Loucy (cell line): ENCODE results near the gene TMBIM6.
A peak's percentile ranks its signal among the peaks of the same experiment; 100 is the strongest.
"Not testable (repeated sequence)": the region's sequence is repeated elsewhere in the genome, so short reads cannot be mapped to it uniquely, and the experiment has no call there.

ENCODE experiments used
- H2AFZ ChIP-seq: fragments of 200-600 bp; sonication (generic); 2 replicates; pipeline ENCODE4 v1.6.0; 2016; ENCODE audit warnings: antibody characterized with exemption, mild to moderate bottlenecking, low read length, moderate library complexity
- H3F3A ChIP-seq: fragments of 200-600 bp; 2 replicates; pipeline ENCODE4 v1.6.0; 2016; ENCODE audit warnings: antibody characterized with exemption, low read depth, mild to moderate bottlenecking
- H3K27me3 ChIP-seq: fragments of 200-600 bp; sonication (generic); 2 replicates; pipeline ENCODE4 v1.6.1; 2014; ENCODE audit warnings: low read length, mild to moderate bottlenecking; ENCODE audit not compliant: insufficient read depth, poor library complexity, severe bottlenecking
- H3K36me3 ChIP-seq: fragments of 200-600 bp; sonication (generic); 2 replicates; pipeline ENCODE4 v1.6.1; 2016; ENCODE audit warnings: low read length; ENCODE audit not compliant: insufficient read depth
- H3K4me1 ChIP-seq: fragments of 200-600 bp; sonication (generic); 2 replicates; pipeline ENCODE4 v1.5.1; 2014; ENCODE audit warnings: low read length, mild to moderate bottlenecking; ENCODE audit not compliant: insufficient read depth, poor library complexity, severe bottlenecking
- H3K4me2 ChIP-seq: fragments of 200-600 bp; sonication (generic); 2 replicates; pipeline ENCODE4 v1.6.0; 2014; ENCODE audit warnings: antibody characterized with exemption, low read length, low read depth, mild to moderate bottlenecking; ENCODE audit not compliant: poor library complexity, severe bottlenecking
- H3K4me3 ChIP-seq: fragments of 200-600 bp; sonication (generic); 2 replicates; pipeline ENCODE4 v1.5.1; 2014; ENCODE audit warnings: low read length, mild to moderate bottlenecking, mixed read lengths; ENCODE audit not compliant: poor library complexity, severe bottlenecking
- H3K79me2 ChIP-seq: fragments of 200-600 bp; sonication (generic); 2 replicates; pipeline ENCODE4 v1.6.1; 2014; ENCODE audit warnings: low read length; ENCODE audit not compliant: insufficient read depth
- H3K9ac ChIP-seq: fragments of 200-600 bp; sonication (generic); 2 replicates; pipeline ENCODE4 v1.6.0; 2014; ENCODE audit warnings: mild to moderate bottlenecking, low read depth, low read length, moderate library complexity; ENCODE audit not compliant: poor library complexity, severe bottlenecking
- H3K9me2 ChIP-seq: fragments of 200-600 bp; sonication (generic); replicated peaks from 2 replicates; pipeline ENCODE4 v1.6.1; 2016; ENCODE audit warnings: low read depth, low read length, mixed read lengths
- H3K9me3 ChIP-seq: fragments of 200-600 bp; sonication (generic); 2 replicates; pipeline ENCODE4 v1.6.1; 2014; ENCODE audit warnings: mild to moderate bottlenecking, antibody characterized with exemption, low read length, low read depth; ENCODE audit not compliant: insufficient read depth
- H4K20me1 ChIP-seq: fragments of 200-600 bp; sonication (generic); 2 replicates; pipeline ENCODE4 v1.6.0; 2014; ENCODE audit warnings: antibody characterized with exemption, low read length, mild to moderate bottlenecking; ENCODE audit not compliant: insufficient read depth, poor library complexity, severe bottlenecking
- EZH2phosphoT487 ChIP-seq: fragments of 200-600 bp; IDR thresholded peaks from 2 replicates; pipeline ENCODE4 v1.6.1; 2018; ENCODE audit warnings: antibody characterized with exemption, mild to moderate bottlenecking, moderate library complexity, borderline replicate concordance
- TF ChIP-seq, protein P1 (sequence below): fragments of 200-600 bp; sonication (generic); conservative IDR thresholded peaks from 2 replicates; pipeline ENCODE4 v1.5.1; 2014; ENCODE audit warnings: mild to moderate bottlenecking, antibody characterized with exemption, low read length

TMBIM6 gene

DNA sequence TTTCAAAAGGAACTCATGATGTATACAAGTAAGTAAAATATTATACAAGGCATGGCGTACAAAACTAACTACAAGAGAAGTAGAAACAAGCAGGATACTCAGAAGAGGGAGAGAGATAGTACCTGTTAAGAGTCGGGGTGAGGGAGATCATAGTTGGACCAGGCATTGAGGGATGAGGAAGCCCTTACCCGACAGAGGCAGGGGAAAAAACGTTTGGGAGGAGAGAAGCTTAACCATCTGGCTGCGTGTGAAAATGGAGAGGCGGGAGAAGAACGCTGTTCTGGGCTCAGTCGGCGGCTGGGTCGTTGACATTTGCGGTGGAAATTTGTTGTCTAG, 33.6 kb upstream of the TMBIM6 start:
- Histone ChIP-seq H4K20me1 (peaks cover 7% of the 10 kb centered on the region), H3K79me2 (peaks cover 44% of the 10 kb centered on the region), H3K4me1 (peaks cover 31% of the 10 kb centered on the region), H3K9ac (peak overlapping the region; percentile 84), H3K36me3 (no peaks in the 10 kb centered on the region), H3K4me2 (peak overlapping the region; percentile 60), H3F3A (no peaks in the 10 kb centered on the region), H3K27me3 (no peaks in the 10 kb centered on the region), H3K9me2 (no peaks in the 10 kb centered on the region), H3K9me3 (no peaks in the 10 kb centered on the region), H3K4me3 (peak overlapping the region; percentile 43), H2AFZ (peak overlapping the region; percentile 78)
- TF ChIP-seq, protein P1, sequence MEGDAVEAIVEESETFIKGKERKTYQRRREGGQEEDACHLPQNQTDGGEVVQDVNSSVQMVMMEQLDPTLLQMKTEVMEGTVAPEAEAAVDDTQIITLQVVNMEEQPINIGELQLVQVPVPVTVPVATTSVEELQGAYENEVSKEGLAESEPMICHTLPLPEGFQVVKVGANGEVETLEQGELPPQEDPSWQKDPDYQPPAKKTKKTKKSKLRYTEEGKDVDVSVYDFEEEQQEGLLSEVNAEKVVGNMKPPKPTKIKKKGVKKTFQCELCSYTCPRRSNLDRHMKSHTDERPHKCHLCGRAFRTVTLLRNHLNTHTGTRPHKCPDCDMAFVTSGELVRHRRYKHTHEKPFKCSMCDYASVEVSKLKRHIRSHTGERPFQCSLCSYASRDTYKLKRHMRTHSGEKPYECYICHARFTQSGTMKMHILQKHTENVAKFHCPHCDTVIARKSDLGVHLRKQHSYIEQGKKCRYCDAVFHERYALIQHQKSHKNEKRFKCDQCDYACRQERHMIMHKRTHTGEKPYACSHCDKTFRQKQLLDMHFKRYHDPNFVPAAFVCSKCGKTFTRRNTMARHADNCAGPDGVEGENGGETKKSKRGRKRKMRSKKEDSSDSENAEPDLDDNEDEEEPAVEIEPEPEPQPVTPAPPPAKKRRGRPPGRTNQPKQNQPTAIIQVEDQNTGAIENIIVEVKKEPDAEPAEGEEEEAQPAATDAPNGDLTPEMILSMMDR: no peak
- no peak for TF ChIP-seq EZH2phosphoT487

DNA sequence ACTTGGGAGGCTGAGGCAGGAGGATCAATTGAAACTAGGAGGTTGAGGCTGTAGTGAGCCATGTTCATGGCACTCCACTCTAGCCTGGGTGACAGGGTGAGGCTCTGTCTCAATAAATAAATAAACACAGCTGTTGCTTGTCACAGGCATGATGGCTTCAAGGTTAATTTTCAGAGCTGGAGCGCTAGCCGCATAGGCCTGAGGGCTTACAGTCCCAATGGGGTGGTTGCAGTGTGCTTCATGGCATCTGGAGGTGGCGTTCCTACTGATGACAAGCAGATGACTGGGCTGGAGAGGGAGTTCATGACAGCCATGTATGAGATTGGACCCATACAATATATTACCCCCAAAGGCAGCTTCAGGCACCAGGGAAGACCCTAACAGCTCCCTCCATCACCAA, 32.5 kb upstream of the TMBIM6 start:
- Histone ChIP-seq H3K9me2 (no peaks in the 10 kb centered on the region), H3K27me3 (no peaks in the 10 kb centered on the region), H4K20me1 (peaks cover 7% of the 10 kb centered on the region), H3F3A (no peaks in the 10 kb centered on the region), H3K36me3 (no peaks in the 10 kb centered on the region), H3K4me3 (no peak overlapping the region), H3K4me2 (no peak overlapping the region), H3K4me1 (peaks cover 21% of the 10 kb centered on the region), H3K9me3 (no peaks in the 10 kb centered on the region), H3K79me2 (peaks cover 33% of the 10 kb centered on the region), H2AFZ (no peak overlapping the region), H3K9ac (no peak overlapping the region)
- TF ChIP-seq, protein P1: no peak
- TF ChIP-seq EZH2phosphoT487: no peak

DNA sequence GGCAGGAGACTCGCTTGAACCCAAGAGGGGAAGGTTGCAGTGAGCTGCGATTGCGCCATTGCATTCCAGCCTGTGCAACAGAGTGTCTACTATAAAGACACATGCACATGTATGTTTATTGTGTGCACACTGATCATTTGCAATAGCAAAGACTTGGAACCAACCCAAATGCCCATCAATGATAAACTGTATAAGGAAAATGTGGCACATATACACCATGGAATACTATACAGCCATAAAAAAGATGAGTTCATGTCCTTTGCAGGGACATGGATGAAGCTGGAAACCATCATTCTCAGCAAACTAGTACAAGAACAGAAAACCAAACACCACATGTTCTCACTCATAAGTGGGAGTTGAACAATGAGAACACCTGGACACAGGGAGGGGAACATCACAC, 27.4 kb upstream of the TMBIM6 start:
- not testable (repeated sequence) for H3K4me1 ChIP-seq, H3K9me3 ChIP-seq, H3K9me2 ChIP-seq, H4K20me1 ChIP-seq, H3K4me3 ChIP-seq, H2AFZ ChIP-seq, H3F3A ChIP-seq, H3K79me2 ChIP-seq, H3K27me3 ChIP-seq, H3K9ac ChIP-seq, H3K4me2 ChIP-seq, H3K36me3 ChIP-seq

DNA sequence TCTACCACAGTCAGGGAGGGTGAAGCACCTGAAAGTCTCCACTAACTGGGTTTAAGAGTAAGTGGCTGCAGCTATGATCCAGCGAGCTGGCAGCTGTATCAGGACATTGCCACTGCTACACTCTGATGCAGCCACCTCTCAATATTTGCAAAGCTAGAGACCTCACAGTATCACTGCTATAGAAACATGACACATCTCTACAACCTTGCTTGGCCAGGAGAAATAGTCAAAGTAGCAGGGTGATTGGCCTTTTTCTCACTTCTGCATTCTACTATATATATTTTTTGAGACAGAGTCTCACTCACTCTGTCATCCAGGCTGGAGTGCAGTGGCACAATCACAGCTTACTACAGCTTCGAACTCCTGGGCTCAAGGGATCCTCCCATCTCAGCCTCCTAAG, 24.8 kb upstream of the TMBIM6 start:
- no peak overlapping the region for H3K4me2 ChIP-seq
- H3K36me3 ChIP-seq: no peaks in the 10 kb centered on the region
- H3K9ac ChIP-seq: no peak overlapping the region
- H3K4me1 ChIP-seq: no peaks in the 10 kb centered on the region
- H3K27me3 ChIP-seq: no peaks in the 10 kb centered on the region
- TF ChIP-seq, protein P1: no peak
- no peak for TF ChIP-seq EZH2phosphoT487
- H3F3A ChIP-seq: no peaks in the 10 kb centered on the region
- no peaks in the 10 kb centered on the region for H4K20me1 ChIP-seq
- H3K9me2 ChIP-seq: no peaks in the 10 kb centered on the region
- H3K9me3 ChIP-seq: no peaks in the 10 kb centered on the region
- H3K4me3 ChIP-seq: no peak overlapping the region
- no peaks in the 10 kb centered on the region for H3K79me2 ChIP-seq
- no peak overlapping the region for H2AFZ ChIP-seq

DNA sequence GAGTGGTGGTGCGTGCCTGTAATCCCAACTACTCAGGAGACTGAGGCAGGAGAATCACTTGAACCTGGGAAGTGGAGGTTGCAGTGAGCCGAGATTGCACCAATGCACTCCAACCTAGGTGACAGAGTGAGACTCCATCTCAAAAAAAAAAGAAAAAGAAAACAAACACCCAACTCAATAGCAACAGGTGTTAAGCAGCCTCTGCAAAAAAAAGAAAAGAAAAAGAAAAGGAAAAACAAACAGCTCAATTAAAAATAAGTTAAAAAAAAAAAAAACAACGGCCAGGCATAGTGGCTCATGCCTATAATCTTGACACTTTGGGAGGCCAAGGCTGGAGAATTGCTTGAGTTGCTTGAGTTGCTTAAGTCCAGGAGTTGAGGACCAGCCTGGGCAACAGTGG, 23.6 kb upstream of the TMBIM6 start:
- H3K27me3 ChIP-seq, H3K9me3 ChIP-seq, H2AFZ ChIP-seq, H3K4me3 ChIP-seq, H3K4me1 ChIP-seq, H3K9me2 ChIP-seq, H3K36me3 ChIP-seq, H3K9ac ChIP-seq, H3K79me2 ChIP-seq, H3K4me2 ChIP-seq, H4K20me1 ChIP-seq, H3F3A ChIP-seq: not testable (repeated sequence)
